GM12892 (cell line): ENCODE measurements around the gene ECT2.

Experiments used
- POLR2AphosphoS5 ChIP-seq: IDR thresholded peaks from 2 replicates; pipeline ENCODE4 v1.6.1; 2011; ENCODE audit warnings: low read depth, low read length, control low read depth
- TAF1 ChIP-seq: IDR thresholded peaks from 2 replicates; pipeline ENCODE4 v1.6.1; 2011; ENCODE audit warnings: low read depth, mild to moderate bottlenecking, control low read depth, low read length, borderline replicate concordance

GRCh38 chr3:172705170-172705569 lies 45.4 kb upstream of the ECT2 start:
- TF ChIP-seq TAF1 (no peak), POLR2AphosphoS5 (no peak)
